Psoas muscle (tissue), 8 donors: ENCODE measurements around the gene SYT12. TPM values are rescaled to one million over a fixed set of nuclear protein-coding genes. Genes with fewer than 3 reads are reported as not detected.
A peak's percentile ranks its signal among the peaks of the same experiment; 100 is the strongest.

Experiments used
- ATAC-seq, 4 donors: fragments of 200-7000 bp; cut with Tn5 transposase; one replicate each; pipeline ENCODE4 v1.9.1; 2020; ENCODE audit warnings: moderate library complexity in 3 of 4, mild to moderate bottlenecking in 2 of 4
- DNase-seq, 2 donors: peaks; one replicate each; pipeline ENCODE4 v3.0.0-alpha.2; 2020
- H3K27ac ChIP-seq: fragments of 200-600 bp; one replicate; pipeline ENCODE4 v1.8.0; 2022
- H3K27me3 ChIP-seq, 3 donors: fragments of 200-600 bp in 1 of 3; one replicate each; pipeline versions ENCODE4 v1.6.1 to v1.8.0; 2013 to 2022; ENCODE audit warnings: low read length in 2 of 3, mild to moderate bottlenecking in 2 of 3, moderate library complexity in 1 of 3; ENCODE audit not compliant: insufficient read depth in 3 of 3
- H3K36me3 ChIP-seq, 2 donors: fragments of 200-600 bp in 1 of 2; one replicate each; pipeline versions ENCODE4 v1.6.1 to v1.8.0; 2013 to 2022; ENCODE audit warnings: low read depth in 1 of 2, mild to moderate bottlenecking in 1 of 2, moderate library complexity in 1 of 2; ENCODE audit not compliant: insufficient read depth in 1 of 2
- H3K4me1 ChIP-seq: fragments of 200-600 bp; one replicate; pipeline ENCODE4 v1.8.0; 2022
- H3K4me3 ChIP-seq: fragments of 200-600 bp; one replicate; pipeline ENCODE4 v1.8.0; 2022; ENCODE audit warnings: mild to moderate bottlenecking
- H3K9me3 ChIP-seq: fragments of 200-600 bp; one replicate; pipeline ENCODE4 v1.8.0; 2022
- CTCF ChIP-seq: fragments of 200-600 bp; IDR thresholded peaks from one replicate; pipeline ENCODE4 v1.8.0; 2022; ENCODE audit warnings: antibody characterized with exemption
- WGBS, 3 donors: extraction: QIAGEN DNeasy Blood & Tissue Kit; methylation state at CpG; one replicate each; pipeline versions ENCODE4 v1.1.6 to v1.1.7; 2013; 5-methylcytosine and 5-hydroxymethylcytosine counted together
- intact Hi-C, 2 donors: fragments of 100-400 bp; cut with DNase I; formaldehyde crosslinking; loops; one replicate each; pipeline versions ENCODE4 v1.11.0 to v1.14.2; 2022
- polyA plus RNA-seq, 3 donors: library from polyadenylated mRNA; stranded (reverse); fragments of 200-250 nt; gene quantifications; one replicate each; pipeline ENCODE4 v1.2.3, GENCODE V29; 2013
- total RNA-seq, 4 donors: library from RNA; stranded (reverse); fragmentation: NEBNext Ultra II Directional in 2 of 4; extraction: Animal tissue kit (Norgen Biotek cat#: 25700) in 2 of 4; gene quantifications; one replicate each; pipeline versions ENCODE4 v1.2.1 to v1.2.4, GENCODE V29; 2021 to 2023
- donor health status: healthy with polysubstance abuse.
- donor health status: DM: no; HTN: no; CAD: no; lungs with moderate emphysema.
- donor health status: Bipolar disorder and iron deficiency.
- donor health status: healthy.
- donor health status: DM: yes; HTN: yes; CAD: no.
- donor health status: DM: no; HTN: no; CAD: no.
- donor health status: DM: no; HTN: no; CAD: no.
- donor health status: DM: yes; HTN: yes; CAD: no.

SYT12 gene
- total and polyA plus RNA-seq, 7 donors: 0.17 to 0.61 (median 0.29) TPM; not detected in 1

DNA sequence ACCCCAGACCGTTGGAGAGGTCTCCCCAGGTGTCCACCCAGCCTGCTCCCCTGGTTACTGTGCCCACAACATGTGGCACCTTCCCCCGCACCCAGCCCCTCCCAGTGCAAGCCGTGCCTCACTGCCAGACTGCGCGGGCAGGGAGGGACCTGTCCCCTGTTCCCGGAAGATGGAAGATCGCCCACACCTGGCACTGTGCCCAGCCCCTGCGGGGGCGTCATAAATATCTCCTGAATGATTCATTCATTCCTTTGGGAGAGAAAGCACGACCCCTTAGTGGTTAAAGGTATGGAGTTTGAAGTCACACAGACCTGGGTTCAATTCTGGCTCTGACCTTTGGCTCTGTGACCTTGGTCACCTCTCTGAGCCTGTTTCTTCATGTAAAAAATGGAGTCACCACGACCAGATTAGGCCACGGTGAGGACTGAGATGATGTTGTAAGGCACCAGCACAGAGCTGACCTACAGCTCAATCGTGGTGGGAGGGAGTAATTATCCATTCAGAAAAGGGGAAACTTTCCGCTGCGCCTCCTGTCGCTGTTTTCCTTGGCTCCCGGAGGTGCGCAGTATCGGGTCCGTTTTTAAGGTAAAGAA lies 497 bp upstream of the SYT12 start:
- no peak for TF ChIP-seq CTCF
- ATAC-seq: peak in 3 of 4 donors; percentile 45 to 63 (median 50)
- peak overlapping the region; percentile 65 for H3K4me3 ChIP-seq
- H3K27me3 ChIP-seq: peaks cover 0 to 11% (median 0%) of the 10 kb centered on the region in 3 donors
- intact Hi-C loops: no loop called here
- 10 to 14% (median 11%) methylated on average over 20 of the region's 20 CpGs for WGBS, 3 donors
- no peak overlapping the region for H3K27ac ChIP-seq
- no peaks in the 10 kb centered on the region for H3K9me3 ChIP-seq
- no peaks in the 10 kb centered on the region for H3K36me3 ChIP-seq
- DNase-seq: peak in 1 of 2 donors; percentile 44
- H3K4me1 ChIP-seq: peaks cover 7% of the 10 kb centered on the region

DNA sequence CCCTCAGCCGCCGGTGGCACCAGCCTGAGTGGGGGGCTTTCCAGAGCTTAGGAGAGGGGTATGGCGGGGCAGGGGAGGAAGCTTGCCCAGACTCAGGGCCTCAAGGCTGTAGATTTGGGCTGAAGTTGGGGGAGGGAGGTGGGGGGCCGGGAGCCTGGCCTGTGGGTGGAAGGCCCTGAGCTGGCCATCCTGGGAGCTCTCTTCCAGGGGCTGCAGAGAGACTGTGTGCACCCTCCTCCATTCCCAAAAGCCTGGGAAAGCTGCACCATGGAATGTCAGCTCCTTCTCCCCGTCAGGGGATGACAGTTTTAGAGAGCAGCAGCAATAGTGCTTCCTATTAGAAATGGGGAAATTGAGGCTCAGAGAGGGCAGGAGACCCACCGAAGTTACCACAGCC lies 1.0 kb downstream of the SYT12 start:
- WGBS, 3 donors: 49 to 56% (median 53%) methylated on average over 6 of the region's 6 CpGs
- TF ChIP-seq CTCF: no peak
- Histone ChIP-seq H3K4me1 (peaks cover 7% of the 10 kb centered on the region), H3K27me3 (peaks cover 0 to 11% (median 0%) of the 10 kb centered on the region in 3 donors), H3K4me3 (peak overlapping the region; percentile 65), H3K9me3 (no peaks in the 10 kb centered on the region), H3K36me3 (no peaks in the 10 kb centered on the region), H3K27ac (no peak overlapping the region)
- ATAC-seq (no peak), DNase-seq (no peak)
- intact Hi-C loops: no loop called here

GRCh38 chr11:67024410-67024809 lies 1.5 kb downstream of the SYT12 start:
- WGBS, 3 donors: 80 to 83% (median 82%) methylated on average over 5 of the region's 5 CpGs
- intact Hi-C loops: no loop called here
- H3K27ac ChIP-seq: no peak overlapping the region
- H3K9me3 ChIP-seq: no peaks in the 10 kb centered on the region
- peaks cover 0 to 11% (median 0%) of the 10 kb centered on the region in 3 donors for H3K27me3 ChIP-seq
- H3K36me3 ChIP-seq: no peaks in the 10 kb centered on the region
- TF ChIP-seq CTCF: no peak
- no peak overlapping the region for H3K4me3 ChIP-seq
- no peak for DNase-seq
- peaks cover 7% of the 10 kb centered on the region for H3K4me1 ChIP-seq
- ATAC-seq: no peak

DNA sequence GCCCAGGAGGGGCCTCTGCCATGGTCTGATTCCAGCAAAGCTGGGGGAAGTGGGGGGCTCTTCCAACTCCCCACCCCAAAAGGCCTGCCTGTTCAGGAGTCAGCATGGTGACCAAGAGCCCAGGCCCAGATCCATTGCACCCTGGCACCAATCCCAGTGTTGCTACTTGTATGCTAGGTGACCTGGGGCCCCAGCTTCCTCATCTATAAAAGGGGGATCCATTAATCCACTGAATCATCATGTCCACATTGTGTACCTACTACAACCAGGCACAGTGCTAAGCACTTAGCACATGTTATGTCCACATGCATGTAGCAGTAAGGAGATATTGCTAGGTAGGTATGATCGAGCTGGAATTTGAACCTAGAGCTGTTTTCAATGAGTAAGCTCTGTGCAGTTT lies 2.0 kb downstream of the SYT12 start:
- Histone ChIP-seq H3K9me3 (no peaks in the 10 kb centered on the region), H3K36me3 (no peaks in the 10 kb centered on the region), H3K4me3 (no peak overlapping the region), H3K27ac (no peak overlapping the region), H3K4me1 (peaks cover 7% of the 10 kb centered on the region), H3K27me3 (peaks cover 0 to 11% (median 0%) of the 10 kb centered on the region in 3 donors)
- DNase-seq (no peak), ATAC-seq (no peak)
- WGBS, 3 donors: 79 to 88% (median 79%) methylated on average over 1 of the region's 1 CpG
- intact Hi-C loops: no loop called here
- TF ChIP-seq CTCF: no peak

DNA sequence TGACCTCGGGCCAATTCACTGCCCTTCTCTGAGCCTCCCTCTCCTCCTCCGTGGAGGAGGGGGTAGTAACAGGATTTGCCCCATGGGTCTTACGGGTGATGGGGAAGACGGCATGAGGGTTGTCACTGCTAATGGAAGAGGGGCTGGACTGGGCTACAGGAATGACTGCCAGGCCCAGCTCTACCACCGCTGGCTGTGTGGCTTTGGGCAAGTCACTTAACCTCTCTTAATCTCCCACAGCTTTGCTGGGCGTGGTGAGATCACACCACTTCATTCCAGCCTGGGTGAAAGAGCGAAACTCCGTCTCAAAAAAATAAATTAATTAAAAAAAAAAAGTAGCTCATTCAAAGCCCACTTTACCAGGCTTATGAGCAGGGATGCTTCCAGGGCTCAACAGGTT lies 2.8 kb downstream of the SYT12 start:
- Histone ChIP-seq H3K4me1 (peaks cover 7% of the 10 kb centered on the region), H3K27ac (no peak overlapping the region), H3K36me3 (no peaks in the 10 kb centered on the region), H3K9me3 (no peaks in the 10 kb centered on the region), H3K27me3 (peaks cover 0 to 11% (median 0%) of the 10 kb centered on the region in 3 donors), H3K4me3 (no peak overlapping the region)
- WGBS, 3 donors: 81 to 84% (median 82%) methylated on average over 8 of the region's 8 CpGs
- intact Hi-C loops: no loop called here
- DNase-seq: no peak
- no peak for ATAC-seq
- no peak for TF ChIP-seq CTCF
